Stimulated activated CD8-positive, alpha-beta memory T cell treated with anti-CD3 and anti-CD28 coated beads, Interleukin-7, amount 100 ng/mL, for 24 hours (primary cell): ENCODE results near the gene TMEM9.

Experiments
- DNase-seq: peaks from one replicate; pipeline ENCODE4 v3.0.0-alpha.2; 2020; ENCODE audit warnings: low read depth

The TMEM9 gene

DNA sequence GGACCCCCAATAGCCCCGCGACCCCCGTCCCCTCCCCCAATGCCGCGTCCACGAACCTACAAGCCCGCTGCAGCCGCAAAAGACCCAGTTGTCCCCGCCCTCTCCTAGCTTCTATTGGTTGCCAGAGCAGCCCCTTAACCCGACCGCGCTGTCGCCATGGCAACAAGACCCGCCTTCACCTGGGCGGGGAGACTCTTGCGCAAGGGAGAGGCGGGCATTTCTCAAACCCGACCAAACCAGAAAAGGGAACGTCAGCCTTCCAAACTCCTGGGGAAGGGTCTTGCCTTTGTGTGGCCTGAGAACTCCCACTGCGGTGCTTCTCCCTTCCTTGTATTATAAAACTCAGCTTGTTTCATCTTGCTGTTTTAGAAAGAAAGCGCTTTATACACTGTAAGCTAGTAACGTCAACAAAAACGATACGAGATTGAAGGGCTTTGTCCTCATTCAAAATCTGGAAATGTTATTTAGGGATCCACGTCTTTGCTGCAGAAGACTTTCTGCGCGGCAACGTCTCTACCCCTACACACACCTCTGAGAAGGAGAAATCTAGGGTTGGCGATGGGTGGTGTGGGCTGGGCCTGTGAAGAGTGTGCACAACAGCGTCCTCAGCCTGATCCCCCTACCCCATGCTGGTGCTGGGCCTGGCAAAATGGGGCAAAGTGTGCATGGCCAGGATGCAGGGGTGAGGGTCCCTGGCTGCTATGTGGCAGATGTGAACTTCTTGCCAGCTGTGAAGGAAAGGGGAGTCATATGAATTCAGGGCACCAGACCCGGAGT is at the start of gene TMEM9:
Gene TMEM9, minus strand, starts transcription at position 86 of the 777 bp plus-strand sequence. CDS start 551 bp downstream, outside the sequence.
- peak; percentile 97 for DNase-seq

DNA sequence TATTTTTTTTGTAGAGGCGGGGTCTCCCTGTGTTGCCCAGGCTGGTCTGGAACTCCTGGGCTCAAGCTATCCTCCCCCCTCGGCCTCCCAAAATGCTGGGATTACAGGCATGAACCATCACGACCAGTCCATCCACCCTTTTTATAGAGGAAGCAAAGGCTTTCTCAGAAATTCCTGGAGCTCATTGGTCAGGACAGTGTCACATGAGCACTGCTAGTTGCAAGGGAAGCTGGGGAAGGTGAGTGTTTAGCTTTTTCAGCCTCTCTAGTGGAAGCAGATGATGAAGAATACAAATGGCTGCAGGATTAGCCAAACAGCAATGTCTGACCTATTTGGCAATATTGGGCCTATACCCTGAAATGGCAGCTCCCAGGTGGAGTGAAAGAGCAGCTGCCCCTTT is 44.3 kb upstream of the TMEM9 start:
- no peak for DNase-seq

DNA sequence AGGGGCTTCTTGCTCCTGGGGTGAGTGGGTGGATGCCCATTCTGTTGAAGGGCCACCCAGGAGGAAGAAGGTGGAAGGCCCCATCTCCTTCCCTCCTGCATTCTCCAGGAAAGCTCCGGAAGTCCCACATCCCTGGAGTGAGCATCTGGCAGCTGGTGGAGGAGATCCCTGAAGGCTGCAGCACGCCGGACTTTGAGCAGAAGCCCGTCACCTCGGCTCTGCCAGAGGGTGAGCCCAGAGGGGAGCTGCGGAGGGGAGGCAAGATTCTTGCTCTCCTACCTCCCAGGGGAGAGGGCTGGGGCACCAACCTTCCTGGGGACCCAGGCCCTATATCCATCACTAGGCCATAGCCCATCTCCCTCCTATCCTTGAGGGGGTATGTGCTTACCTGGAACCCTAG is 39.8 kb upstream of the TMEM9 start:
- DNase-seq: no peak

DNA sequence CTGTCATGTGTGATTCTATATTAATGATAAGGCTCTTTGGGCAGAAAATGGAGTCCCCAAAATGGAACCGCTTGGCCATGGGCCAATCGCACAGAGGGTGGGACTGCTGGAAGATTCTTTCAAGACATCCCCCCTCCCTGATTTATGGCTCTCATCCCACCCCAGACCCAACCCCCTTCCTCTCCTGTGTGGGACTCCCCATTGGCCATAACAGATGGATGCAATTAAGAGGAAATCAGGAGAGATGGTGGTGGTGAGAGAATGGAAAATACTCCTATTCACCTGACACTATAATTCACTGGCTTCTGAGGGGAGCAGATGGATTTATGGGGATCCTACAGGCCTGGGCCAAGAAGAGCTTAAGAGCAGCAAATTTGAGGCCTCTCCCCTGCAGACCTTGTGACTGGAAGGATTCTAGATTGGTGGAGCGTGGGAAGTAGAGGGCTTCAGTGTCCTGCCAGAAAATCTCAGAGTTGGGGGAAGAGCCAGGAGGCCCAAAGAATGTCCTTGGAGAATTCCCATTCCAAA is 38.1 kb upstream of the TMEM9 start:
- no peak for DNase-seq

DNA sequence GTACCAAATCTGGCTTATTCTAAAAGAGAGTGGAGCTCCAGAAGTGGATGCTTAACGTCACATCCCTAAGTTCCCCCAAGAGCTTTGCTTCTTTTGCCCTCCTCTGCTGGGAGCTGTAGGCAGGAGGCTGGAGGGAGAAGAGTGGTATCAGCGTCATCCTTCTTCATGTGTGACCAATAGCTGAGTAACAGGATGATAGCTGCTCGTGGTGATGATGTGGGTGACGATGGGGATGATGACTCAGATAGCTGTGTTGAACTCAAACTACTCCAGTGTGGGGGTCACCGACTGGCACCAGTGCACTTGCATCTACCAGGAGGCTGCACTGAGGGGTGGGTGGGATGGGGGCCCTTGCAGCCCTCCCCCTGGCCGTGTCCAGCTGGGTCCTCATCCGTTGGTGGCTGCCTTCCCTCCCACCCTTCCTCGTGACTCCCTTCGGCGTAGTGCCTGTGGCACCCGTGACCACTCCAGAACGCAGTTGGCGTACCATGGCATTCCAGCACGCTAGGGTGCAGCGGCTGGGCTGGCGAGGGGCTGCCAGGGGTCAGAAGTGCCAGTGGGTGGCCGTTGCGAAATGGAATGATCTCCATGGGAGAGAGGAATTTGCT is 37.5 kb upstream of the TMEM9 start:
- DNase-seq: peak; percentile 22

DNA sequence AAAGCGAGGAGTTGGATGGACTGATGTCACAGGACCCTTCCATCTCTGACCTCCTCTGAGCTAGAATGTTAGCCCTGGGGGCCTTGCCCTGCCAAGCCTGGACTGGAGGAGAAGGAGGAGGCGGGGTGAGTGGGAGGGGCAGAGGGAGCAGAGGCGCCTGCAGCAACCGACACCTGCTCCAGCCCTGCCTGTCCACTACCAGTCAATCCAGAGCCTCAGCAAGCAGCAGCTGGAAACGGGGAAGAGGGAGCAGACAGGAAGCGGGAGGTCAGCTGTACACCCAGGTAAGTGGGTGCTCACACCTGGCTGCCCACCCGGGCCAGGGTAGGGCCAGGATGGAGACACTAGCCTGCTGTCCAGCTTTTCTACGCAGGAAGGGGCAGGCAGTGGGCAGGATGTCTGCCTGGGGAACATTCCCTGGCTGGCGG is 36.4 kb upstream of the TMEM9 start, which contains the start of gene IGFN1:
Gene IGFN1, plus strand, starts transcription at position 201 of the 428 bp plus-strand sequence. CDS start 2,470 bp downstream, outside the sequence.
- DNase-seq: no peak

DNA sequence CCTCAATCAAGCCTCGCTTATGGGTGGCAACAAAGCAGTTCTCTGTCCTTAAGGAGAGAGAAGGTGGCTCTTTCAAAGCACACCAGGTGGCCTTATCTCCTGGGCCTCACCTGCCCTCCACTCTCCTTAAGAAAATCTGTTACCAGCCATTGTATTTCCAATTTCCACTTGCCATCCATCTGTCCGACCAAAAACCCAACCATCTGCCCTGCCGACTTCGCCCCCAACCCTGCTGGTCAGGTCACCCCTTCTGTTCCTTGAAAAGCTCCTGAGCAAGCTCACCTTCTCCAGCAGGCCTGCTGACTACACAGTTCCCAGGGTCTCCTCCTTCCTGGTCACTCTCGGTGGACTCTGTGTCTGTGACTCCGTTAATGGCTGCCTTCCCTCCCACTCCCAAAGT is 35.7 kb upstream of the TMEM9 start:
- no peak for DNase-seq

DNA sequence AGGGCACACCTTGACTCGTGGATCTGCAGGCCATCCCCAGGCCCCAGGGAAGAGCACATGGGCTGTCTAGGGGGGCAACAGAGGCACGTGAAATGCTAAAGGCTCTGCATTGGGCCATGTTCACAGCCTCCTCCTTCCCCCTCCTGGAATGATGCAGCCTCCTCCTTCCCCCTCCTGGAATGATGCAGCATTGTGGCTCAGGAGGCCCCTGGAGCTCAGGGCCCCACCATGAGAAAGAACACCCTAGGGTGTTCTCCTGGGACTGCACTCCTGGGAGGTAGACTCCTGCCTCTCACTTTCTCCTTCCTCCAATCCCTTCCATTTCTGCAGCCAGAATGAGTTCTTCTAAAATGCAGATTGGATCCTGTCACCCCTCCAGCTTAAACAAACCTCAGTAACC is 34.8 kb upstream of the TMEM9 start:
- DNase-seq: no peak

DNA sequence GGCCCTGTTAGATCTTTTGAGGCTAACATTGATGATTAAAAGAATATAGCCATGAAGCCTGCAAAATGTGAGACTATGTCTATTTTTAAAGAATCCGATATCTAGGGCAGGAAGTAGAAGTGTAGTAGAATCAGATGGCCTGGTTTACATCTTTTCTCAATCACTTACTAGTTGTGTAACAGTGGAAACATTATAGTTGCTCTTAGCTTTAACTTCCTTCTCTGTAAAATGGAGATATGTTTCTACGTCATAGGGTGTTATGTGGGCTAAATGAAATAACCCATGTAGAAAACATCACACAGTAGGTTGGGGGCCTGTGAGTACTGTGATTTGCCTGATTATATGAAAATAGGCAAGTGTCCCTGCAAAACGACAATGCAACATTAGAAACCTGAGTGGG is 31.9 kb upstream of the TMEM9 start:
- no peak for DNase-seq

DNA sequence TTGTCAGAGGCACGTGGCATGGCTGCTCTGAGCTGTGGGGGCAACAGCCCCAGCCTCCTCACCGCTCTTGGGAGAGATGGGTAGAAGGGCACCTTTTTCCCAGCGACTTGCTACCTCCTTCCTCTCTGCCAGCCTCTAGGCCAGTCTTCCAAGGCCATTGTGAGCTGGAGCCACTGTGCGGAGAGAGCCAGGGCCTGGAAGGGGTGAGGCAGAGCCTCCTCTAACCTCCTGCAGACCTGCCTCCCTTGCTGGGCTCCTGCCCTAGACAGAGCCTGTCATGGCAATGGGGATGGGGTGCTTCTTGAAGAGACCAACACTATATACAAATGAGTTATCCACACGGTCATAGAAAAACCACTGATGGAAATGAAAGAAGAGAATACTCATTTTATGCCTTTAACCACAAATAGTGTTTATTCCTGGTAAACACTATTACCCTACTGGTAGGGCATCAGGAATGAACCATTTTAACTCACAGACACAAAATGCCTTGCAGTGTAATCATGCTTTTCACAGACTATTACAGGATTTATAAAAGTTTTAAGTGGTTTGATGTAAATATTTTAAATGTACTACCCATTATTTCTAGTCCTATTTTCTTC is 31.4 kb upstream of the TMEM9 start:
- DNase-seq: no peak

DNA sequence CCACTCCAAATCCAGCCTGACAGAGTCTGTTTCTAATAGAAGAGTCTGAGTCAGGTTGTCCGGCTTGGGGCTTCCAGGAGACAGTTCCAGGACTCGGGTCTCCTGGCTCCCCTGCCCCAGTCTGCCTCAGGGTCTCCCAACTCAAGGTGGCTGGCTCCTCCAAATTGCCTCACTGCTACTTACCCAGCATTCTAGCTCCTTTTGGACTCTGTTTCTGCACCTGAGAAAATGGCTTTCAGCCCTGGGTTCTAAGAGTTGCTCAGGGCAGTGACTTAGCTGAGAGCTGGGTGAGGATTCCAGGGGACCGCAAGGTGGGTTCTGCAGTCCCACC is 30.8 kb upstream of the TMEM9 start:
- DNase-seq: no peak

DNA sequence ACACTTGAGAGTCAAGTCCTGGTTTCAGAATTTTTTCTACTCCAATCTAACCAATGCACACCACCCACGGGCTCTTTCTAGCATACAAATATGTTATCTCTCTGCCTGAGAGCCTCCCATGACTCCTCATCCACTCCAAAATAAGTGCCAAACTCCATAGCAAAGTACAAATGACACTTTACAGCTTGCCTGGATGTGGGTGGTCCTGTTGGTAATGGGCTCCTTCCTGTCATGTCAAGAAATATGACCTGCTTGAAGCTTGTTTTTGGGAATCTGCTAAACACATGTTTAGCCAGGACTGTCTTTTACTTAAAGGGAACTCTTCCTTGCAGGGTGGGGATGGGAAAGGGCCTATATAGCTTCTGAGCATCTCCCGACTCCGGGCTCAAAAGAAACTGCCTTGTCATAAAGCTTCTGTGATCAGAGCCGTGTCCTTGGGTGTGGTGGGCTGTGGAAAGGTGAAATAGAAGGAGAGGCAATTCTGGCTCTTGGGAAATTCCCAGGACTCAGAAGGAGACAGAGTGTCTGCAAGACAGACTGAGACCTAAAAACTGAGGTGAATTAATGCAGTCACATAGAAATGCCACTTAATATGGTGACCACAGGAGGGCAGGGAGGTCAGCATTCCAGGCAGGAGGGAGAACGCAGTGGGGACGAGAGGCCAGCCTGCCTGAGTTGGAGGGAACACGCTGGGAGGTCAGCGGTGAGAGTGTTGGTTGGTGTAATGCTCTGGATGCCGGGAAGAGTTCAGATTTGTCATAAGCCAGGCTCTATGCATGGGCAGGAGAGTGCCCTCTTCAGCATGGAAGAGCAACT is 30.2 kb upstream of the TMEM9 start:
- no peak for DNase-seq

DNA sequence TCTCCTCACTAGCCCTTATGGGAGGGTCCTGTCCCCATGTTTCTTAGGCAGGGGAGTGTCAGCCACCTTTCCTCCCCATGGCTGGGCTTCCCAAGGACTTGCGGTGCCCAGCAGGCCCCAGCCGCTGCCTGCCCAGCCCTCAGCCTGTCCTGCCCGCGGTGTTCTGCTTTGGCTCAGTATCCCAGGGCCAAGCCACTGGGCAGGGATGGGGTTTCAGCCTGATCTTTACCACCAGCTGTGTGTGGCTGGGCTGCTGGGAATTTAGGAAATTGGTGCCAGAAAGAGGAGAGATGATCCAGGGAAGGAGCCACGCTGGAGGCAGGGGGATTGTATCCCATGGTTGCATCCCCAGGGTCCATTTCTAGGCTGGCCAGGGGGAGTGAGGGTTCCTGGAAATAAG is 29.5 kb upstream of the TMEM9 start:
- no peak for DNase-seq

DNA sequence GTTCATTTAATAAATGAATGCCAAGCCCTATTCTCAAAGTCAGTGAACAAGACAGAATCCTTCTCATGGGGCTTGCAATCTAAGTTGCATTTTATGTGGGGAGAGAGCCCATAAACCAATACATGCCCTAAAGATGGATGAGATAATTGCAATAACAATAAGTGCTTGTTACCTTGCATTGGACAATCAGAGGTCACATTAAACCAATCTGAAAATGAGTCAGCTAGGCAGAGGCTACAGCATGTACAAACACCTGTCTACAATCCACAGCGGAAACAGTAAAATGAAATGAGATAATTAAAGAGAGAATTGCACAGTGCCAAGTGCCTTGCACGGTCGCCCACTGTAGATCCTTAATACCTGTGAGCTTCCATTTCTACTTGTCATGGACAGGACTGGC is 28.9 kb upstream of the TMEM9 start:
- no peak for DNase-seq

DNA sequence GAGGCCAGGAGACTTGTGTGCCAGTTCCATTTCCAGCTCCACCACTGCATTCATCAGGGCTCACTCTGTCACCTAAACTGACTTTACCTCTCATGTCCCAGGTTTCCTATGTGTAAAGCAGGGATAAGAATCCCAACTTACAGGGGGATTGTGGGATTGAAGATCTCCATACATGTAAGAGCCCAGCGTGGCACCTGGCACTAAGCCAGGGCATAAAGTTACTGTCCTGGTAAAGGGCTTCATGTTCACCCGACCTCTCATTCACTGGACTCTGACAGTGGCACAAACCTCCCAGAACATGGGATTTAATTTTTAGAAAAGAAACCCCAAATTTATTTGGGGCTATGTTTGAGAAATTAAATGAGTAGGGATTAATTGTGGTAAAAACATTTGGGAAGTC is 27.5 kb upstream of the TMEM9 start:
- DNase-seq: no peak

DNA sequence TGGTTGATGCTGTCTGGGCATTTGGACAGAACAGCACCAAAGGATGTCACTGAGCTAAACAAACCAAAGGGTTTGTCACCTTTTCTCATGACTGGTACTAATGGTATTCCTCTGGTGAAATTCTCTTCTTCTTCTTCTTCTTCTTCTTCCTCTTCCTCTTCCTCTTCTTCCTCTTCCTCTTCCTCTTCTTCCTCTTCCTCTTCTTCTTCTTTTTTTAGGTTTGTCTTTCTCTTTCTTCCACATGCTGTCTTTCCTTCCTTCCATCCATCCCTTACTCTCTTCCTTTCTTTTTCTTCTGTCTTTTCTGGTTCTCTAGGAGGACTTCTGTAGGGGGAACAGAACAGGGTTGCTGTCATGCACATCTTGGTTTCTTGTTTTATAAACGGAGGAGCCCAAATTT is 27.0 kb upstream of the TMEM9 start:
- DNase-seq: no peak

DNA sequence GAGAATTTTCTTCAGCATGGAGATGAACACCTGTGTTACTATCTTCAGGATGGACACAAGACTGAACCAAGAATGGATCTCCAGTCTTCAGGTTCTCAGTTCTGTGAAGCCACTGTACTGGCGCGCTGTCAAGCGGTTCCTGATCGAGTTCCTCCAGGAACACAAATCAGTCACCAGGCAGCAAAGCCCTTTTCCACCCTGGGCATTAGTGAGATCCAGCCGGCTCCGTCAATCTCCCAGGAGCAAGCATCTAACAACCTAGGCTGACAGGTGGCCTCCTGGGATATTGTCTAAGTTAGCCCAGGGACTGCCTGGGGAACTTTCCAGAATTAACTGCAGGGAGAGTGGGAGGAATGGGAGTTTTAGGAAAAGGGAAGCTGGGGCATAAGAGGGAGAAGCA is 26.6 kb upstream of the TMEM9 start:
- no peak for DNase-seq

DNA sequence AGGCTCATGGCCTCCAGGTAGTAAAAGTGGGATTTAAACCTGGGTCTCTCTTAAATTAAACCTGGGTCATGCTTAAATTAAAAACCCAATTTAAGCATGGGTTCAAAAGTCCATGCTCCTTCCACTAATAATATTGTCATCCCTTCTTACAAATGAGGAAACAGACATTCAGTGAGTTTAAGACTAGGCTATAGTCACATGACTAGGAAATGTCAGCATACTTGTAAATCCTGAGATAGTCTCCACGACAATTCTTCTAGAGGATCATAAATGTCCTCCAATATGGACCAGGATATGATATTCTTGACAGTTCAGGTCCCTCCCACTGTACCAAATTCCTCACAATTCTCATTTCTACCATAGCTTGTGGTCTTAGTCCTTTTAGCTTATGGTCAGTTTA is 25.9 kb upstream of the TMEM9 start:
- DNase-seq: no peak

DNA sequence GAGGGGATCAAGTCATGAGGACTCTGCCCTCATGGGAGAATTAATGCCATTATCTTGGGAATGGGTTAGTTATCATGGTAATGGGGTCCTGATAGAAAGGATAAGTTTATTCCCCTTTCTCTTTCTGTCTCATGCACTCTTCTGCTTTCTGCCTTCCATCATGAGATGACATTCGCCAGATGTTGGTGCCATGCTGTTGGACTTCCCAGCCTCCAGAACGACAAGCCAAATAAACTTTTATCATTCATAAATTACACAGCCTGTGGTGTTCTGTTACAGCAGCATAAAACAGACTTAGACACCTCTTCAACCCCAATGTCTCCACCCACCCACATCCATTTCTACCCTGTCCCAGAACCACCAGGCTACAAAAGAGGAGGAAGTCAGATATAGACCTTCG is 24.4 kb upstream of the TMEM9 start:
- DNase-seq: no peak

DNA sequence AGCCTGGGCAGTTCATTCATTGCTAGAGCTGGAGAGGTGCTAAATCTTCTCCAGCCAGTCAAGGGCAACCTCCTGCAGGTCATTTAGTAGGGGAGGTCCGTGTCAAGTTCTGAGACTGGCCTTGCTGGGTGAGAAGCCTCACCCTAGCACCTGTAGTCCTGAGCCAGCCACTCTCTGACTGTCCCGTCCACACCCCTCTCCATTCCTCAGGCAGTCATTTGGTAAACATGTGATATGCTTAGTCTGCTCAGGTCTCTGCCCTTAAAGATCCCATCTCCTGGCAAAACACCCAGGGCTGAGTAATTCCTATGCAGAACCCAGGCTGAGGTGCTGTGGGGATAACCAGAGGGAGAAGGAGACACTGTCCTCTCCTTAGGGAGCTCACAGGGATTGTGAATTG is 22.7 kb upstream of the TMEM9 start:
- no peak for DNase-seq

DNA sequence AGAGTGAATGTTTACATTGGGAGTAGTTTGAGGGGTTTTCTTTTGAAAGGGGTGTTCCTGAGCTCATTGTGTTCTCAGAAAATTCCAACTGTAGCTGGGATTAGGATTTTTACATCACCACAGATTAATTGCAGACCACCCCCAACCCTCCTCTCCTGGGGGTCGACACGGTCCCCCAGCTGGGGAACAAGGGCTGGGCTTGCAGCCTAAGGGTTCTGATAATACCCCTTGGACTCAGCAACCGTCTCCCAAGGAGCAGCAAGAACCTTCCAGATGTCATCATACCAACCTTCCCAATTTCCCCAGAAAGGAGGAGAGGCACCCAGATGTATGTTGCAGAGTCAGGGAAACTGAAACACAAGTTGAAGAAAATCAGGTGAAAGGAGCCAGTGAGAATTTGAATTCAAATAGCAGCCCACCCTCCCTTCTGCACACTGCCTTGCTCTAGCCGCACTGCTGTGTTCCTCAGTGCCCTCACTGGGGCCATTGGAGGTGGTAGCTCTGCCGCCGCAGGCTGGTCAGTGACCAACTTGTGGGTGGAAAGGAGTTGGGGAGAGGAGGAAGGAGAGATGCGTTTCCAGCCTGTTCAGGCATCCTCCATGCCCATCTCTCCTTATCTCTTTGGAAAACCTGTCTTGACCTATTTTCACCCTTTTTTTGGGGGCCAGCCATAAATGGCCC is 21.7 kb upstream of the TMEM9 start:
- DNase-seq: no peak

DNA sequence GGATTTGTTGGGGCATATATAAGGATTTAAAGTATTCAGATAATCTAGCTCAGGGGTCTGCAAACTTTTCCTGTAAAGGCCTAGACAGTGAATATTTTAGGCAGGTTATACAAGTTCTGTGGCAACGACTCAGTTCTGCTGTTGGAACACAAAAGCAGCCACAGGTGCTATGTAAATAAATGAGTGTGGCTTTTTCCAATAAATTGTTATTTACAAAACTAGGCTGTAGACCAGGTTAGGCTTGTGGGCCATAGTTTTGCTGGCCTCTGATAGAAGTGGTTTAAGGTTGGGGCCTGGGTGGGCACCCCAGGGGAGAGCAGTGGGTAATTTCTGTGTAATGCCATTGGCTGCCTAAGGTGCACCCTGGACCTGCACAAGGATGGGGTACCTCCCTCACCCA is 19.5 kb upstream of the TMEM9 start:
- no peak for DNase-seq
